Right hindlimb (tissue), 1 donor: ENCODE measurements around the gene DGCR8.

Experiments
- DNase-seq: peaks from one replicate; pipeline ENCODE4 v3.0.0-alpha.2; 2018

Gene DGCR8

DNA sequence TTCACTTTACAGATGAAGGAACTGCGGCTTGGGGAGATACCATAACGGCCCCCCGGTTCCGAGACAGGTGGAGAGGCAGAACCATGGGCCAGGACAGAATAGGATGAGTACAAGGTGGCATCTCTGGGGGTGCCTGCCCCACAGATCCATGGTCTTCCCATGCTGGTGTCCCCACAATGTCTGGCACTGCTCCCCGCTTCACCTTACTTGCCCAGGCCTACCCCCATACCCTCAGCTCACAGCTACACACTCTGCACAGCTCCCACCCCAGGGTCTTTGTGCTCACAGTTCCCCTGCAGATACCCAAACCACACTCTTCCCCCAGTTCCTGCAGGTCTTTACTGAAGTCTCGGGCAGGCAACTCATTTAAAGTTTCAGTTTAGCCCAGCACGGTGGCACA is 11.4 kb upstream of the DGCR8 start:
- no peak for DNase-seq

DNA sequence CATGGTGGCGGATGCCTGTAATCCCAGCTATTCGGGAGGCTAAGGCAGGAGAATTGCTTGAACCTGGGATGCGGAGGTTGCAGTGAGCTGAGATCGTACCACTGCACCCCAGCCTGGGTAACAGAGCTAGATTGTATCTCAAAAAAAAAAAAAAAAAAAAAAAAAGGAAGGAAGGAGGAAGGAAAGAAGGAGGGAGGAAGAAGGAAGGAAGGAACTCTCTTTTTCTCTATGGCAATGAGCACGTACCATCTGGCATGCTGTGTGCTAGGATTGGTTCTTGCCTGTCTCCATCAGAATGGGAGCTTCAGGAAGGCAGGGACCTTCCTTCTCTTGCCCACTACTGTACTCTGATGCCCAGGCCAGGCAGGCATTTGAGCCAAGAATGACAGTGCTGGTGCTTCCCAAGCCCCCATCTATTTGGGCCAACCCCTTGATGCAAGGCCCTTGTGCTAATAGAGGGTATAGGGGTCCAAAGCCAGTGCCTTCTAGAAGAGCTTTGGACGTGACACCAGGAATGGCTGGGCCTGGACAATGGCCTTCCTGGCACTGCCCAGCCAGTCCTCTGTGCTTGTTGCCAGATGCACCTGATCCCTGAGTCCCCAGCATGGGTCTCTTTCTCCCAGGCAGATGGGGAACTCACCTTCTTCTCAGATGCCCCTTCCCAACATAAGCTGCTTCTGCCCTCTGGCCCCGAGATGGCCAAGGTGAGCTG is 10.6 kb upstream of the DGCR8 start:
- no peak for DNase-seq

DNA sequence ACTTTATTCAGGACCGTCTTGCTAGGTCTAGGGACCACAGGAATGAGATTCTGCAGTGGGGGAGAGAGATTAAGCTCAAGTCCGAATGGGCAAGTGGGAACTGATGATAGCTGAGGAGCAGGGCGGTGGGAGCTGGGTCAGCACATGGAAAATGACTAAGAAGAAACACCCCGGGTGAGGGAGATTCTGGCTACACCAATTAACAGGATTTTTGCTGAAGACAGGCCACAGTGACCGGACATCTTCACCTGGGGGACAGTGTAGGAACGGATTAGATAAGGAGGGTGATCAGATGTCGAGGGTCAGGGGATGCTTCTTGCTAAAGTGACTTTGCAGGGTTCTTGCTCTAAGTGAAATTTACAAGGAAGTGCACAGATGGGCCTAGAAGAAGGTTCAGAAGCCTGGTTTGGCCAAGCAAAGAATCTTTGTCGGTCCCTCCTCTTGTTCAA is 8.5 kb upstream of the DGCR8 start:
- DNase-seq, result no peak

DNA sequence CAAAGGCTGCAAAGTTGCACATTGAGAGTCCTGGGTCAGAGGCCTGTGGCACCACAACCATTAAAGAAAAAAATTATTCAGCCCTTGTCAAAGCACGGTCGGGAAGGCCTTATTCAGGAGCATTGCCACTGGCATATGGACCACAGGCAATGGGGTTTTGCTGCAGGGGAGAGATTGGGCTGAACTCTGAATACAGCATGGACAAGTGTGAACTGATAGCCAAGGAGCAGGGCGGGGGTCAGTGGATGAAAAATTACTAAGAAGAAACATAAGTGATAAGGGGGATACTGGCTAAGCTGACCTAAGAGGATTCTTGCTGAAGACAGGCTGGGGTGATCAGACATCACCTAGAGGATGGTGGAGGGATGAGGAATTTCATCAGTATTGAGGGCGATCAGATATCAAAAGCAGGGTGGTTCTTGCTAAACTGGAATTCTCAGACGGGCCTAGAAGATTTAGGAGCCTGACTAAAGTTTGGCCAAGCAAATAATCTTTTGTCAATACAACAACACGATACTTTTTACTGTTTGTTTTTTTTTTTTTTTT is 3.3 kb upstream of the DGCR8 start:
- DNase-seq, result peak; percentile 4

DNA sequence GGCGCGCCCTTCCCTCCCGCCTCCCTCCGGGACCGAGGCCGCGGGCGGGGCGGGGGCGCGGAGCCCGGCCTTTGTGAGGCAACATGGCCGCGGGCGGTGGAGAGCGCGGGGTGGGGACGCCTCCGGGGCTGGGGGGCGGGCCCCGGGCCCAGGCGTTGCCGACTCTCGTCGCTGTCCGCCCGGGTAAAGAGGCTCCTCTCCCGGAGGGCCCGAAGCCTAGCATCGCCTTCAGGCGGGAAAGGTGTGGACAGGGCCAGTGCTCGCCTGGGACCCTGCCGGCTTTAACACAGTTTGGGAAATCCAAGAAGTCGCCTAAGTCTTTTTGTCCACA is 369 bp downstream of the DGCR8 start:
- DNase-seq, result peak; percentile 75

DNA sequence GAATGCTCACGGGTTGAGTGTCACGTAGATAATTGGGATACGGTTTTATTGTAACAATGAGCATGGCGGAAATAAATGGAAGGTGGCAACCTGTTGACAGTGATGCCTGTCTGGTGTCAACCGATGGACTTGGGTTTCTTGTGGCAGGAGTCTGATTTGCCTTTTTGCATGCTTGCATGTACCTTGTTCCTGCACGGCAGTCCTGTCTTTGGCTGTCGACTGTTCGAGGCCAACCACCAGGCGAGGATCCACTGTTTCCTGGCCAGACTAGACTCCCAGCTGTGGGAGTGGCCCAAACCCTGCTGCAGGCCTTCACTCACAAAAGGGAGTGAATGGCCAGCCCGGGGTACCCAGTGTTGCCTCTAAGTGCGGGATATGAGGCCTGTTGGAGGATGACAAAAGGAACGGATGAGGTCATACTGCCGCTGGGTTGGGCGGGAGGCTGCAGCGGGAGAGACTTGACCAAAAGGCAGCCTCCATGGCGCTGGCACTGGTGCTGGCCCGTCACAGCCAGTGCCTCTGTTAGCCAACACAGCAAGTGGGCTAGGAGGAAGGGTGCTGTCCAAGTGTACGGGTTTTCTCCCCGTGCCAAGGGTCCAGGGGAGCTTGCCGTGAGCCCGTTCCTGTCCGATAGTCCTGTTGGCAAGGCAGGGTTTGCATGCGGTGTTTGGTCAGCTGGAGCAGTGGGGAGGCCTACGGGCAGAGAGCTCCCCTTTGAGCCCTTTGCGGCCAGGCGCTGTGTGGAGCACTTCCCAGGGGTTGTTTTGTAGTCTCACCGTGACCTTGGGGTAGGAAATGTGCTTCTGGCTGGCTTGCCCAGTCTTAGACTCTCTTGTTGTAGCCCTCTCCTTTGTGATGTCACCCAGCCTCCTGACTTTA is 974 bp downstream of the DGCR8 start:
- peak; percentile 64 for DNase-seq

DNA sequence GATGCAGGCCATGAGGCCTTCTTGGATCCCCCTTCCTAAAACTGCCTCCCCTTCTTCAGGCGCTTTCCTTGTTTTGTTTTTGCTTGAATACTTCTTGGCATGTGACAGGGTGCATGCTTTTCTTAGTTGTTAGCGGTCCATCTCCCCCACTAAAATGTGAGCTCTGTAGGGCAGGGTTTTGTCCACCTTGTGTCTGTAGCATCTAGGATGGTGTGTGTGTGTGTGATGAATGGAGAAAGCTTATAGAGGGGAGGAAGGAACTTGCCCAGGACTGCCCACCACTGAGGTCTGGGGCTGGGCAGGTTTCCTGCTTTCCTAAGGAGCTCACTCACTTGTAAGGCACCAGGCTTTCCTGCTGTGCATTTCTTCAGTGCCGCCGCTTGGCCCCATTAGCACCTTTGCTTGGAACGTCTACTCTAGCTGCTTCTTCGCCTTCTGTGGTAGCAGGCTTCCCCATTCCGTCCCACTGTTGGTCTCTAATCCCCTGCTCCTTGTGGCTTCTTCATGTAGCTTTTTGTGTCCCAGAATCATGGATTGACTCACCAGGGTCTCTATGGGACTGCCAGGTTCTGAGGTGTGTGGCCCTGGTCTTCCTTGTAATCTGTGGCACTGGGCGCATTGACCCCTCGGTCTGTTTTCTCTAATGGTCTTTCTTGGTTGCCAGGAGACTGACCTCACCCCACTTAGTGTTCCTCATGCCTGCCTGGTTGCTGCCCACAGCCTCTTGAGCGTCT is 3.3 kb downstream of the DGCR8 start:
- peak; percentile 7 for DNase-seq

DNA sequence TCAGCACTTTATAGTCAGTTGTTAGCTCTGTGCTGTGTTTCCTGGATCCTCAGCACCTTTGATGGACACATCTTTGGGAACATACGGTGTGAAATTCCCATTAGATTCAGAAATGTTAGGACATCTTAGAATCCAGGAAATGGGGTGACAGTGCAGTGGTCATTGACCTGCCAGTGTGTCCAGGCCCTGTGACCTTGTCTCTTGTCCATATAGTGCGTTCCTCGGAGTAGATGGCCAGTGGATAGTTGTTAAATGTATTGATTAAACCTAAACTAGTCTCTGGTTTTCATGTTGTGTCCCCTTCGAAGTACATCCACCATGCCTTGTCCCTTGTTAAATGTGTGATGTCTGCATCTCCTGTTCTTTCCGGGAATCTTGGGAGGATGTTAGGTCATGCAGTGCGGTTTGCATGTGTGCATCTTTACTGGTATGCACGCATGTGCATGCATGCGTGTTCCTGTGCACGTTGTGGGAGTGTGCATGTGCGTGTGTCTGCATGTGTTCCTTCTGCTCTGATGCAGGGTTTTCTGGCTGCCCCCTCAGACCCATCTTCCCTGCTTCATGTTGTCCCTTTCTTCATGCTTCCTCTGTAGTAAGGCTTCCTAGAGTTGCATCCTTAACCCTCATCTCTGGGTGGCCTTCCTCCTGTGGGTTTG is 4.0 kb downstream of the DGCR8 start:
- peak; percentile 6 for DNase-seq

DNA sequence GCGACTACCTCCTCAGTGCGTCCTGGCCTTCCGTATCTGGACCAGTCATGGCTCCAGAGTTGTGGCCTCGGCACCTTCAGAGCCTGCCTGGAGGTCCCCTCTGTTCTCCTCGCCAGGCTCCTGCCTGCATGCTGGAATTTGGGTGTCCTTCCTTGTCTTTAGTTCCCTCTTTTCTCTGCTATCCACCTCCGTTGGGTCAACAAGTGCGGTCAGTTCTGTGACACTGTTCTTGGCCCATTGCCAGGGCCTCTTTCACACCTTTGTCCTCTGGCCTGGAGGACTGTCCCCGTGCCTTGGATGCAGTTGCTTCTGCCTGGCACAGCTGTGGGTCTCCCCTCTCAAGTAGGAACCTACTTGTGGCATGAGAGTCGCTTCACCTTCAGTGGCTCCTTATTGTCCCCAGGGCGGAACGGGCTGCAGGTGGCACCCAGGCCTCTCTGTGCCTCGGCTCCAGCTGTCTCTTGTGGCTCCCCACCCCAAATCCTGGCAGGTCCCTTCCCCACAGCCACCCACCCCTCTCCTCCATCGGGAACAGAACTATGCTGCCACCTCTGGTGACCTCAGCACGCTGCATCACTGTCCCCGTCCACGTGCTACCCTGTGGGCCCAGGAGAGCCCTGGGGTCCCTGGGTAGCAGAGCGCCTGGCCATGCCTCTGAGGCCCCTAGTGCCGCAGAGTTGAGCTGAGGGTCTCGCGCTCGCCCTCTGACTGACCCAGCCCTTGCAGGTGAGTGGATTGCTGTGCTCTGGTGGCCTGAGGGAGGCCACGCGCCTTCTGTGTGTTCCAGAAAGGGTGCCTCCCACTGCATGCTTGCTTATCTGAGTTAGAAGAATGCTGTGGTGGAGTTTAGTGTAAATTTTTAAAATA is 4.7 kb downstream of the DGCR8 start:
- peak; percentile 29 for DNase-seq

DNA sequence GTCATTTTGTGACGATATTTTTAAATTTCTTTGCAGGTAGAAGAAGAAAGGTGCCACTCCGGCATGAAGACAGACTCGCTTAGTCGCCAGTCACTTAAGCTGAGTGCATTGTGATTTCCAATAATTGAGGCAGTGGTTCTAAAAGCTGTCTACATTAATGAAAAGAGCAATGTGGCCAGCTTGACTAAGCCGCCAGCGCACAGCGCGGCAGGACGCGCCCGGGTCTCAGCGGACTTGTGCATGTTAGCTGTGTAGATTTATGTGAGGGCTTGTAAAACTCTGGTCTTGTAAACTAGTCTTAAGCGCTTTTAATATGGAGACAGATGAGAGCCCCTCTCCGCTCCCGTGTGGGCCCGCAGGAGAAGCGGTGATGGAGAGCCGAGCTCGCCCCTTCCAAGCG is 5.6 kb downstream of the DGCR8 start:
- no peak for DNase-seq

DNA sequence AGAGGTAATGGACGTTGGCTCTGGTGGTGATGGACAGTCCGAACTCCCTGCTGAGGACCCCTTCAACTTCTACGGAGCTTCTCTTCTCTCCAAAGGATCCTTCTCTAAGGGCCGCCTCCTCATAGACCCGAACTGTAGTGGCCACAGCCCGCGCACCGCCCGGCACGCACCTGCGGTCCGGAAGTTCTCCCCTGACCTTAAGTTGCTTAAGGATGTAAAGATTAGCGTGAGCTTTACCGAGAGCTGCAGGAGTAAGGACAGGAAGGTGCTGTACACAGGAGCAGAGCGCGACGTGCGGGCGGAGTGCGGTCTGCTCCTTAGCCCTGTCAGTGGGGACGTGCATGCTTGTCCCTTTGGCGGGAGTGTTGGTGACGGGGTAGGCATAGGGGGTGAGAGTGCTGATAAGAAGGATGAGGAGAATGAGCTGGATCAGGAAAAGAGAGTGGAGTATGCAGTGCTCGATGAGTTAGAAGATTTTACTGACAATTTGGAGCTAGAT is 6.1 kb downstream of the DGCR8 start:
- DNase-seq, result no peak

DNA sequence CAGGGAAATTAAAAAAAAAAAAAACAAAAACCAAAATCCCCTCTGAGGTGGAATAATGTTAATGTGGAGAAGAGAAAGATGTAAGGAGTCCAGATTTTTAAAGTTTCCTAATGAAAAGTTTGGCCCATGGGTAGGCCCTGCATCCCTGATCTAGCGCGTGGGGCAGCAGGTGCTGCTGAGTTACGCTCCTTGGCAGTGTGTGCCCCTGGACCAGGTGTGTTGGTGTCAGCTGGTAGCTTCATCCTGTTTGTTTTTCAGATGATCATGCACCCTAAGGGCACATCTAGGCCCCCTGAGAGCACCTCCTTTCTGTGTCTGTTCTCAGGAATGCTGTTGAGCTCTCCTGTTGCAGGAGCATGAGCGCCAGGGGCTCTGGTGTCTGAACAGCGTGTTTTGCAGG is 6.7 kb downstream of the DGCR8 start:
- peak; percentile 7 for DNase-seq

DNA sequence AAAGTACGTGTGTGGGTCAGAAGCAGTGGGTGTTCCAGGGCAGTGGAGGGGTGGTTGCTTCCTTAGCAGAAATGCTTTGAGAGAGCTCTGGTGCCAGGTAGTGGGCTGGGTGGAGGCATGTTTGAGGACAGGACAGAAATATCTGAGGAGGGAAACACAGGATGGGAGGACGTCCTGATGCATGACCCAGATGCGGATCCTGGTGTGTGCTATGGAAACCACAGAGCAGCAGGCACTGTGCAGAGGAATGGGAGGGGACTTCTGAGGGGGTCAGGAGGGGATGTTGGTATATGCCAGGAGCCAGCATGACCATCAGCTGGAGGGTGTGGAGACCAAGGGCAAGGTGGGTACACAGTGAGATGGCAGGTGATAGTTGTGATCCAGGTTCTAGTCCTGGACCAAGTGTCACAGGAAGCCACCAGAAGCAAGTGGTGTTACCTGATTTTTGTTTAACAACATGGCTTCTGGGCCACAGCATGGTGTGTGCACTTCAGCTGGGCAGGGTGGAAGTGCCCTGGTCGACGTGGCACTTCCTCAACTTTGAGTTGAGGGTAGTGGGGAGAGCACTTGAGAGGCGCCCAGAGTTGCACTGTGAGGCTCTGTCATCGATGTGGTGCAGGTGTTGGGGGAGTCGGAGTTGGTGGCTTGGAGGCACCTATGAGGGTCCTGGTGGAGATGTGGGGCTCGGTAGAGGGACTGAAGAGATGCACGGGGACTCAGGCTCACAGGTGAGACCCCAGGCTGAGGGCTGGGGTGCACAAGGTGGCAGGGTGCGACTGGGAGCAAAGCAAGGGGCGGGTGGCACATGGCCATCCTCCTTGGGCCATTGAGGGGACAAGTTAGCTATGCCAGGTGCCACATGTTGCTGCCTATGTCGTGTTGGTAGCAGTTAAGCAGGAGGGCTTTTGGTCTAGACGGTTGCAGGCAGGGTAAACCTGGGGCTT is 7.5 kb downstream of the DGCR8 start:
- DNase-seq, result peak; percentile 11

DNA sequence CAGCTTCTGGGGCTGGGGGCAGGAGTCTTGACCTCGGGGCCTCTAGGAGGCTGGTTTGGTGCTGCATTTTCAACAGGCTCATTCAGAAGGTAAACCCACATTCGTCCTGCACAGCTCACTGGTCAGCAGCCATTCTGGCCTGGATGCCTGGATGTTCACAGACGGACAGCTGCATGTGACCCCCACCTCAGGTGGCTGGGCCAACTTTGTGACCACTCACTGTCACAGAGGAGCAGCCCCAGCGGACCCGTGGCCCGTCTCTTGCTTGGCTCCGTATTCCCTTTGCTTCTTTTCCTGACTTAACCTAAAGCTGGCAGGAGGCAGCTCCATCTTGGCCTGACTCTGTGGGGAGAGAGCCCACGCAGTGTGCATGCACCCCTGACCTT is 8.2 kb downstream of the DGCR8 start:
- peak; percentile 6 for DNase-seq

DNA sequence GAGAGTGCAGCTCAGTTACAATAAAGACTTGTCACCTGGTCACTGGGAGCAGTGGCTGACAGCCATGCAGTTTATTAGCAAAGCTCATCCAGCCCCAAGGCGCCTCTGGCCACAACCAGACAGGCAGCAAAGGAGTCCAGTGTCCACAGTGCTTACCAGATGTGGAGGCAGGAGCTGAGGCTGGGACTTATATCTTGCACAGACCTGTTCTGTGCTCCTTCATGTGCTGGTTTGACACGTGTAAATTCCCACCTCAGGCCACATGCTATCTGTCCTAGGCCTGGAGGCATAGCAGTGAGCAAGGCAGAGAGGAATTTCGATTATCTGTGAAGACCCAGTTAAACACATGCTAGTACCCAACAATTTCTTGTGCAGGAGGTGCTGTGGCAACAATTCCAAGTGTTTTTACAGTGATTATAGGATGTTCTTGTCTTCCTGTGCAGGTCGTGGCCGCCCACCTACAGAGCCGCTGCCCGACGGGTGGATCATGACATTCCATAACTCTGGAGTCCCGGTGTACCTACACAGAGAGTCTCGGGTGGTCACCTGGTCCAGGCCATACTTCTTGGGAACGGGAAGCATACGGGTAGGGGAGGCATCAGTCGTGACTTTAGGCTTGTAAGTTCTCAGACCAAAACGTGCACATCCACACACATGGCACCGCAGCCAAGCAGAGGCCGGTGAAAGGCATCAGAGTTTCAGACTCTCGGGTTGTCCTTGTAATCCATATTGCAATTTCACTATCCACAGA is 9.4 kb downstream of the DGCR8 start:
- DNase-seq, result peak; percentile 10

DNA sequence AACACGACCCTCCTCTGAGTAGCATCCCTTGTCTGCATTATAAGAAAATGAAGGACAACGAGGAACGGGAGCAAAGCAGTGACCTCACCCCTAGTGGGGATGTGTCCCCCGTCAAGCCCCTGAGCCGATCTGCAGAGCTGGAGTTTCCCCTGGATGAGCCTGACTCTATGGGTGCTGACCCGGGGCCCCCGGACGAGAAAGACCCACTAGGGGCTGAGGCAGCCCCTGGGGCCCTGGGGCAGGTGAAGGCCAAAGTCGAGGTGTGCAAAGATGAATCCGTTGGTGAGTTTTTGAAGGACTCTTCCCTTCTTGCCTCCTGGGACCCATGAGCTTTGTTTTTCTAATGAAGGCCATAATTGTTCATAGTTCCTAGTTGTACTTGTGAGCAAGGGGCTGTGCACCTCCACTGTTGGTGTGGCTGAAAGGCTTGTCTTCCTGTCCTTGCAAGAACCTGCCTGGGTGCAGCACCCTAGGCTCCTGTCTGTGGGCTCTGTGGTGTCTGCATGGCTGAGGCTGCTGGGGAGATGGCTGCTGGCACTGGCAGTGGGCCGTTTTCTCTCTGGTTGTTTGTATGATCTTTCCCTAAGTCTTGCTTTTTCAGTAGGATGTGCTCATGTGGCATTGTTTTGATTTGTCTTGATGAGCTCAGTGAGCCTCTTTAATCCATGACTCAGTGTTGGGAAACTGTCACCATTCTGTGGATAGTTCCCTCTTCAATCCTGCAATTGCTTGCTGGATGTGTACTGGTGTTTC is 10.1 kb downstream of the DGCR8 start:
- DNase-seq, result peak; percentile 7

DNA sequence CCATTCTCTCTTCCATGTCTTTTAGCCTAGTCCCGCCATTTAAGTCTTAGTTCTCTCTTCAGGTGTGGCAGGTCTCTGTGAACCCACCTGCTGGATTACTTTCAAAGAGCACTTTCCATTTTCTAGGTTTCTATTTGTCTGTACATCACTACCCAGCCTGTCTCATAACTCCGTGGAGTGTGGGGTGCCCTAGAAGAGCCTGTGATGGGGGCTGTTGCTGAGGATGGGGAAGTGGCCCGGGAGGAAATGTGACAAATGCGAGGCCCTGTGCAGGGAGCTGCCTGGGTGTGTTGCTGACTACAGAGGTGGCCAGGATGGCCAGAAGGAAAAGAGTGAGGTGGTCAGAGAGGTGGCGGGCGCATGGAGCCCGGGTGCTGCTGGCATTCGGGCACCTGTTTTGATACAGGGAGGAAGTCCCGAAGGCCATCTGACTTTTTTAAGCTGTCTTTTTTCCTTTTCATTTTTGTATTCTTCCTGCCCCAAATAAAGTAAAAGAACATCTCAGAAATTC is 10.7 kb downstream of the DGCR8 start:
- DNase-seq, result no peak

DNA sequence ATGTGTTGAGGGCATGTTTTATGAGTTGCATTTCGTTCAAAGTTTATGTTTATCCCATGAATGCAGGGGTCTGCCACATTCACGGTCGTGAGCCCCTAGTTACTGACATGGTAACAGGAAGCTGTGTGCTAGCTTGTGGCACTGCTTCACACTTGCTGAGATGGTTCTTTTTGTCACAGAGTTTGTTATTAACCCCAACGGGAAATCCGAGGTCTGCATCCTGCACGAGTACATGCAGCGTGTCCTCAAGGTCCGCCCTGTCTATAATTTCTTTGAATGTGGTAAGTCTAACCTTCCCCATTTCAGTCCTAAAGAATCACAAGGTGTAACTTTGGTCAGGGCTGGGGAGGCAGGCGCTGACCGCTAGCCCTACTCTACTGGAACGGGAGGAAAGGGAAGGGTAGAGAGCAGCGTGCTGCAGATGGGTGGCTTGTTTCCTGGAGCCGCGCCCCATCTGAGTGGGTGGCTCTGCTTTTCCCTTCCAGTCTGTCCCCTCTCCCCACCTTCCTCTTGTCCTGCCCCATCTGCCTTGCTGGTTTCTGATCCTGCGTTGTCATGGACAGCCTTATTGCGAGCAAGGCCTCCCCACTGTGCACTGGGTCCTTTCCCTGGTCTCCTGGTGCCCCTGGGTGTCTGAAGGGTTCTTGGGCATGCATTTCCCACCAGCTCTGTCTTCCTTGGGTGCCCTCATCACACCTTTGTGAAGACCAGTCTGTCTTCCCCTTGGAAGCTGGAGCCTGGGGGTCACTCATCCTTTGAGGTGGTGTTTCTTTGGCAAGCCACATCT is 11.8 kb downstream of the DGCR8 start:
- DNase-seq, result no peak
